Islet of Langerhans (tissue), 1 donor: ENCODE data around the gene STRAP.
A peak's percentile ranks its signal among the peaks of the same experiment; 100 is the strongest.

Source experiments
- FAIRE-seq: peaks from one replicate; lab custom pipeline; 2011; peaks lifted over from hg19 to GRCh38; lab: Jason Lieb, UNC

Gene STRAP, protein sequence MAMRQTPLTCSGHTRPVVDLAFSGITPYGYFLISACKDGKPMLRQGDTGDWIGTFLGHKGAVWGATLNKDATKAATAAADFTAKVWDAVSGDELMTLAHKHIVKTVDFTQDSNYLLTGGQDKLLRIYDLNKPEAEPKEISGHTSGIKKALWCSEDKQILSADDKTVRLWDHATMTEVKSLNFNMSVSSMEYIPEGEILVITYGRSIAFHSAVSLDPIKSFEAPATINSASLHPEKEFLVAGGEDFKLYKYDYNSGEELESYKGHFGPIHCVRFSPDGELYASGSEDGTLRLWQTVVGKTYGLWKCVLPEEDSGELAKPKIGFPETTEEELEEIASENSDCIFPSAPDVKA

DNA sequence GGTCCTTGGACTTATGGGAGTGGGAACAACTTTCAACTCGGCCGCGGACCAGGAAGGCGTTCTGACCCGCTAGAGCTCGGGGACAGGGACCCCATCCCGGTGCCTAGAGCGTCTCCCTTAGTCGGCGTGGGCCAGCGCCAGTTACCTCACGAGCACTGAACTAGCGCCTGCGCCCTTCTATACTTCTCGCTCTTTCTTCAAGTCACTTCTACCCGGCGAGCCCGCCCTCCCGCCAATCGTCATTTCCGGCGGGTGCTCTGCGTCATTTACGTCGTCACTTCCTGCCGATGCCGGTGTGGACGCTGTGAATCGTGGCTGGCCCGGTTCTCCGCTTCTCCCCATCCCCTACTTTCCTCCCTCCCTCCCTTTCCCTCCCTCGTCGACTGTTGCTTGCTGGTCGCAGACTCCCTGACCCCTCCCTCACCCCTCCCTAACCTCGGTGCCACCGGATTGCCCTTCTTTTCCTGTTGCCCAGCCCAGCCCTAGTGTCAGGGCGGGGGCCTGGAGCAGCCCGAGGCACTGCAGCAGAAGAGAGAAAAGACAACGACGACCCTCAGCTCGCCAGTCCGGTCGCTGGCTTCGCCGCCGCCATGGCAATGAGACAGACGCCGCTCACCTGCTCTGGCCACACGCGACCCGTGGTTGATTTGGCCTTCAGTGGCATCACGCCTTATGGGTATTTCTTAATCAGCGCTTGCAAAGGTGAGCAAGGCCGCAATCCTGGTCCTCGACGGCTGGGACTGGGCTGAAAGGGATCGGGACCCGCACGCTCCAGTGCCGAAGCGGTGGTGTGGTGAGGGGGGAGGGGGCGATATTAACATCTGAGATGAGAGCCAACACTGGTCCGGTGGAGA, at the start of gene STRAP:
Gene STRAP (plus strand): TSS at position 270 of the 854 bp plus-strand sequence. CDS start 321 bp downstream, at position 591.
- FAIRE-seq, result no peak

DNA sequence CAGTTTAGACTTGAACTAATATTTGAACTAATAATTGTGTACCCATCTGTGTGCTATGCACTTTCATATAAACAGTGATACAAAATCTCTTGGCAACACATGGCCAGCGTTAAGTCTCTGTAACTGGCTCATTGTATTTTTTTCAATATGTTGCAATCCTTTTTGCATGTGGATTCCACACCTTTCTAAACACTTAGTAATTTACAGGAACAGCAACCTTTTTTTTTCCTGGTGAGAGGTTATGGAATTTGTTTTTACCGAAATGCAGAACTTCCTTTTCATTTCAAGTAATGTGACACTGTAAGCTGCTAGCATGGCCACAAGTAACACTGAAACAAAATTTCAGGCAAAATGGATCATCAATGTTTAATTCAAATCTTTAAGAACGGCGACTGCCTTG, 47.6 kb upstream of the STRAP start:
- FAIRE-seq, result peak; percentile 98

DNA sequence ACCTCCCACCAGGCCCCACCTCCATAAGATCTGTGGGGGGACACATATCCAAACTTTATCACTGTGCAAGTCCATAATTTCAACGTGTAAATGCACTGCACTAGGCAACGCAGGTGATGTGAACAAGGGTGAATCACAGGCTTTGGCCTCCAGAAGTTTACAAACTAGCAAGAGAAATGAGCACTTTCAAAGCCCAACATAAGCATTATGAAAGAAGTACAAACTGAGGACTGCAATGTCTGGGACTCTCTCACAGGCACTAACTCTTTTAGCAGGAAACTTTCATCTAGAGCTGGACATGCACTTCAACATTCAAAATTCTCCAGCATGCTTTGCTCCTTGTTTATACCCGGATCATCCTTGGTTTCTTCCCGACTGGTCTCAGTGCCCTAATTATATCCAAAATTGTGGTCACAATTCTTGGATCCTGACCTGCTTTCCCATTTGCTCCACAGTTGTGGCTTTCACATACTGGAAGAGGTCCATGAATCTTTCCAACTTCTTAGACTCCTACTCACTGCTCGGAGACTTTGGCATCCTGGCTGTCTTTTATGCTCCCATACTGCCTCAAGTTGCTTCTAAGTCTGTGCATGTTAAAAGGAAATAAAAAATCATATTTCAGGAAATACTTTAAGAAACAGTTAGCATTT, 44.9 kb upstream of the STRAP start:
- FAIRE-seq, result no peak

DNA sequence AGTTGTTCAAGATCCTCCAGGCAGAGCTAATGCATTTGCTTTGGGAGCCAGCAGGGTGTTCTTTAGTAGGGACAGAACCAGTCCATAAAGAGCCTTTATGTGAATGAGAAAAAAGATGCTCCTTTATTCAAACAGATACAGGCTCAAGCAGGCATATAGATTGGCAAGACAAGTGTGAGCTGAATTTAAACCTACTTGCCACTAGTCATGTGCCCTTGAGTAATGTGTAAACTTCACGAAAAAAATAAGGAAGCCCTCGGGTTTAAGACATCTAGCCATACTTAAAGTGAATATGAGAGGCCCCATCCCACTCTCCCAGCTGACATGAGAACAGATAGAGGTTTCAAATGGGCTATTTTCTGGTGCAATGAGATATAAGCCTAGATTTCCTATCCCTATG, 43.1 kb upstream of the STRAP start:
- FAIRE-seq, result no peak

DNA sequence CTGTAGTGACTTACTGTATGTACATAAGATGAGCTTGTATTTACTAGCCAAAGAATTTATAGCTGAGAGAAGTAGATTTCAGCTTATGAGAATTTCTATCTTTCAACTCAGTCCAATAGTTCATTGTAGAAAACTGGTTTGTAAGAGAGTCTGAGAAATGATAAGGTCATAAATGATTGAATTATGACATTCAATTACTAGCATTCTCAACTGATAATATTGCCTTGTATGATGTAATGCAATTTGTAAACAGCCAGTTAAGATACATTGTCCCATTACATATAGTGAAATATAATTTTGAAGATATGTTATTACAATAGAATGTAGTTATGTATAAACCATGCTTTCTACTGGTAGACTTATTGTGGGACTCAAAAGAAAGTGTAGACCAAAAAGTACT, 42.5 kb upstream of the STRAP start:
- no peak for FAIRE-seq

DNA sequence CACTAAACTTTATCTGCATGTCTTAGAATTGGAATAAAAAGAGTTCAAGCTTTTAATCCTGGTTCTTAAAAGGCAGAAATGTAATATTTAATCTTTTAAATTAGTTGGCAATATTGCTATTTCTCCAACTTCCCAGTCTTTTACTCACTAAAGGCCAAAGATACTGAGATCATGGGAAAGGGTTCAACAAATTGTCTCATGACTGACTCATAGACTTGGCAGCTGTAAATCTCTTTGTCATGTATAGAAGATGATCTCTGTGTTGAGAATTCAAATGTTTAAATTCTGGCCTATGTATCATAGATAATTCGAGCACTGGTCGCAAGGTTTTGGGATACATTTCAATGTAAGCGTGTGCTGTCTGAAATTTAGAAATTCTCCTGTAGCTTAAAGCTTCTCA, 40.1 kb upstream of the STRAP start:
- no peak for FAIRE-seq

DNA sequence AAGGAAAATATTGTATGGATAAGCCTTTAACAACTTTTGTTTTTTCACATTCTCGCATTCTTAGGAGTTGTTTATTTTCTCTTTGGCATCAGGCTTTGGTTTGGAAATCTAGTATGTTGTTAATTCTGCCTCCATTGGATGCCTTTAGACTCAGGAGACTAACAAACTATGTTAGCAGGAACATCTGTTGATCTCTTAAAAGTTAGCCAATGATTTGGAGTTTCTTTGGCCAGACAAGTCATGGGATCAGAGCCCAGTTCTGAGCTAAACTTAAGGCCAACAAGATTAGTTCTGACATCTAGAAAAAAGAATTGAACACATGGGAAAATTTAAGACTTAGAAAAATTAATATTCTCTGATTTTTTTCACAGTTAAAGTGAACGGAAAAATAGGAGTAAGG, 35.3 kb upstream of the STRAP start:
- FAIRE-seq, result no peak

DNA sequence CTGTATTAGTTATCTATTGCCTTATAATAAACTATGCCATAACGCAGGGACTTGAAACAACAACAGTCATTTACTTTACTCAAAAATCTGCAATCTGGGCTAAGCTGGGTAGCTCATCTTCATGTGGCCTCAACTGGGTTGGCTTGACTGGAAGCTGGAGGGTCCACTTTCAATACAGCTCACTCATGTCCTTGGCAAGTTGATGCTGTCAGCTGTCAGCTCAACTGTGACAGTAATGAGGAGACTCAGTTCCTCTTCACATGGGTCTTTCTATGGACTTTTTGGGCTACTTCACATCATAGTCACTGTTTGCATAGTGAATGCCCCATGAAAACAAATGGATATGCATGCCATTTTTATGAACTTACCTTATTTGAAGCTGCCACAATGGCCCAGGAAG, 33.6 kb upstream of the STRAP start:
- FAIRE-seq, result no peak

DNA sequence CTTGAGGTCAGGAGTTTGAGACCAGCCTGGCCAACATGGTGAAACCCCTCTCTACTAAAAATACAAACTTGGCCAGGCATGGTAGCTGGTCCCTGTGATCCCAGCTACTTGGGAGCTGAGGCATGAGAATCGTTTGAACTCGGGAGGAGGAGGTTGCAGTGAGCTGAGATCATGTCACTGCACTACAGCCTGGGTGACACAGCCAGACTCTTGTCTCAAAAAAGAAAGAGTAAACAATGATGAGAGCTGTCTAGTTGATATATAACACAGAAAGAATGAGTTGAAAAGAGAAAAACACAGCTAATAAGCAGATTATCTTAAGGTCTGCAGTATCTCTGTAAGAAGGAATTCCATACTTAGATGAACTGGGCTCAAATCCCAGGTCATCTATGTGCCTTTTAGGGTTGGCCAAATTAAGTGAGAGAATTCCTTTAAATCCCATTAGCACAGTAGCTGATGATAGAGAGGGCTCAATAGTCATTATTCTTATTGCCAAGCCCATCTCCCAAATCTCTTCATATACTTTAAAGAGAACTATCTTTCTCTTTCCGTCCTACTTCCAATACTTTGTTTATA, 31.1 kb upstream of the STRAP start:
- FAIRE-seq, result no peak

DNA sequence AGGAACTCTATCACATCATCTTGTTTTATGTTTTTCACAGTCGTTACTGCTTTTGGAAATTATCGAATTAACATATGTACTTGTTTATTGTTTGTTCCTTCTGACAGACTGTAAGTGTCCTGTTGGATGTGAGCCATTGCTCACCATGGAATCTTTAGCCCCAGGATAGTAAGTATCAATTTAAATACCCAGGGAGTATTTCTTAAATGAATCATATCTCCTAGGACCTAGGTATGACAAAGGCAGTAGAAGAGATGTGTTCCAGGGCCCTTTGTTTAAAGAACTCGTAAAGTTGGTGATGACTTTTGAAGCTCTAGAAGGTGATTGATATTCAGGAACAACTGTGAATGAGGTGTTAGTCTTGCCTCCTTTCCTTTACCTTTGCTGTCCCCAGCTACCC, 30.3 kb upstream of the STRAP start:
- no peak for FAIRE-seq

DNA sequence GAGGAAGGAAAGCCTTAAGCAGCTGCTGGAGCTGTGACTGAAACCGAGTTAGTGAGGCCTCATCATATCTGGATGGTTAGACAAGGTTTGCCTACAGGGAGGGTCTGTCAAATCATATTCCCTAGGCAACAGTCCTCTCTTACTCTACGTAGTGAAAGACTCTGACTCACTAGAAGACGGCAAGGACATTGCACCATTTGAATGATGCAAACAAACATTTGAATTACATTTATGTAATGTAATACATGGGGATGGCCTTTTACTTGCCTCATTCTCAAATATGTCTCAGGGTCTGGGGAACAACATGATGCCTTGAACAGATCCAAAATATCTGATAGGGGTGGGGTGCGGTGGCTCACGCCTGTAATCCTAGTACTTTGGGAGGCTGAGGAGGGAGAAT, 29.8 kb upstream of the STRAP start:
- FAIRE-seq, result no peak

DNA sequence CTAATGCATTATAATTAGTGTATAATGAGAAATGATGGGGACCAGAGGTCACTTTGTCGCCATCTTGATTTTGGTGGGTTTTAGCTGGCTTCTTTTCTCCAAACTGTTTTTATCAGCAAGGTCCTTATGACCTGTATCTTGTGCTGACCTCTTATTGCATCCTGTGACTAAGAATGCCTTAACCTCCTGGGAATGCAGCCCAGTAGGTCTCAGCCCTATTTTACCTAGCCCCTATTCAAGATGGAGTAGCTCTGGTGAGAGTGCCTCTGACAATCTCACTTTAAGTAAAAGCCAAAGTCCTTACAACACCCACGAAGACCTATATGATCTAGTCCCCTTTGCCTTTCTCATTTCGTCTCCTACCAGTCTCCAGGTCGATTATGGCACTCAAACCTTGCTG, 28.3 kb upstream of the STRAP start:
- no peak for FAIRE-seq

DNA sequence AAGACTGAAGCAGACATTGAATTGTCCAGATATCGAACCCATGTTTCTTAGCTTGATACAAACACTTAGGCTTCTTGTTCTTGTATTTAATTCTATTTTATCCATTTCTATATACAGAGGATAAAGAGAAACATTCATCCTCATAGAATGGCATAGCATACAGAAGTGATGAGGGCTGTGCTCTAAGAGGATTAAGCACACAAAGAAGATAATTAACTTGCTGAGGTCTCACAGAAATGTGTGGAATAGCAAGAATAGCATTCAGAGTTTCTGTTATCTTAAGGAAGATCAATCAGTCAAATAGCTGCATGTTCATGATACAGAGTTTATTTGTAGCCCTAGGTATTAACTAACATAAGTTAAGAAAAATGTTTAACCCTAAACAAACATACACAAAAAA, 27.3 kb upstream of the STRAP start:
- FAIRE-seq, result no peak

DNA sequence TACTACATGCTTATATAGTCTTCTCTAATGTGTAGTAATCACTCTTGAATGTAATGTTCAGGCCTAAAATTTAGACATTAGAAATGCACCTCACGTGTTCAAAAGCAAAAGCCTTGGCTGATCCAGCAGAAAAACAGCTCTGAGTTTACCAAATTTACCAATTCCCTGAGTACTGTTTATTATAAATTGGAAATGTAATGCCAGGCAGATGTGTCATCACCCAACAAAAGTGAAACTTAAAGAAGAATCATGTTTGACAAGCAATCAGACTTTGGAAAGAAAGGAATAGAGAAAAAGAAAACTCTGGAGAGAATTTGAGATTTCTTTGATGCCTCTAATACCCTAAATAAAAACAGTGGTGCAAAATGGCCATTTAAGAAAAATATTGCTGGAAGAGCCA, 26.5 kb upstream of the STRAP start:
- FAIRE-seq, result no peak

DNA sequence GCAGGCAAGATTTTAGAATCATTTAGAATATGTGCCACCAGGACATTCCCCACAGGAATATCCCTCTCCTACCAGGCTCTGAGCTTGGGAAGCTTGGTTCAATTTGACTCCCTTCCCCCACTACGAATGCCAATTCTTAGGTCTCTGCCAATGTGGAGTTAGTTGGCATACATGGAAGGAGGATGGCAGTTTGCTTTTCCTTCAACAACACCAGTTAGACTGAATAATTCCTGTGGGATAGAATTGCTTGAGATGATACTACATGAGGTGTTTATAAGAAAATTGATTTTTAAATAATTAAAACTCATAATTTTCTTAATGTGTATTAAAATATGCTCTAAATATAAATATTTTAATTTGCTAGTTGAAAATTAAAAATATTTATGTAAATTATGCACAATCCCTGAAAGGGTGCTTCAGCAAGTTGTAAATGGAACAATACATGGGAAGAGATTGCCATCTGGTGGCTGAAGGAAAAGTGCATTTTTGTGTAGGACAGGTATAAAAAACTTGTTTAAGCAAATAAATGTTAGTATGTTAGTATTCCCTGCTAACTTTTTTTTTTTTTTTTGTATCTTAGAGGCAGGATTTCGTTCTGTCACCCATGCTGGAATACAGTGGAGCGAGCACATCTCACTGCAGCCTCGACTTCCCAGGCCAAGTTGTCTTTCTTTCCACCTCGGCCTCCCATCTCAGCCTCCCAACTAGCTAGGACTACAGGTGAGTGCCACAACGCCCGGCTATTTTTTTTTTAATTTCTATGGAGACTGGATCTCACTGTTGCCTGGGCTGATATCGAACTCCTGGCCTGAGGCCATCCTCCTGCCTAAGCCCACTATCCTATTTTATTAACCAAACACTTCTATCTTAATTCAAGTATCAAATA, 25.8 kb upstream of the STRAP start:
- peak; percentile 92 for FAIRE-seq

DNA sequence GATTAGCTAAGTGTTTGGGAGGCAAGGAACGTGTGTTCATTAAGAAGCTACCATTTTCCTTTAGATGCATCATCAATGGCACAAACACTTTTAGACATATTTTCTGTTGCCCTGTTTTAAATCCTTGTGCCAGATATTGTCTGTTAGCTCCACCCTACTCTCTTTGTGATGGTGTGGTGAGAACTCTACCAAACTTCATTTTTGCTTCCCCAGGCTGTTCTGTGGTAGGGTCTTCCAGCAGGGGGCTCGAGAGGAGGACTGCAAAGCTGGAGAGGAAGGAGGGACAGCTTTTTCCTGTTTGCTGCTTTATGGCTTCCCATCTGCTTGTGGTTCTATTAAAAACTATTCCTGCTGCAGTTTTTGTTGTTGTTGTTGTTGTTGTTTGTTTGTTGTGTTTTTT, 23.8 kb upstream of the STRAP start:
- no peak for FAIRE-seq

DNA sequence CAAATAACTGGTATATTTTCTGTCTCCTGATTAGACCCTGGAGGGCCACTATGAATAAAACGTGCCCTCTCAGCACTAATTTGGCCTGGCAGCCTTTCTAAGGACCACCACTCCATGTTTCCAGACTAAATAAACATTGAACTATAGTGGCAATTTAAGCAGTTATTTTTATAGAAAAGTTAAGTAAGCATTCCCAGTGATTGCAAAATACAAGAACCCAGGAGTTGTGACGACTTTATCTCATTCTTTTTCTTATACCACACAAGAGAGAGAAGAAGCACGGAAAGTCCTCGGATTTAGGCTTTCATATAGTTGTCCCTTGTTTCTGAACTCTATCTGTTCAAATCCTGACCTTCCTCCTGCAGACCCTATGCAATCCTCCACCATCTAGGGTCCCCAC, 23.1 kb upstream of the STRAP start:
- no peak for FAIRE-seq

DNA sequence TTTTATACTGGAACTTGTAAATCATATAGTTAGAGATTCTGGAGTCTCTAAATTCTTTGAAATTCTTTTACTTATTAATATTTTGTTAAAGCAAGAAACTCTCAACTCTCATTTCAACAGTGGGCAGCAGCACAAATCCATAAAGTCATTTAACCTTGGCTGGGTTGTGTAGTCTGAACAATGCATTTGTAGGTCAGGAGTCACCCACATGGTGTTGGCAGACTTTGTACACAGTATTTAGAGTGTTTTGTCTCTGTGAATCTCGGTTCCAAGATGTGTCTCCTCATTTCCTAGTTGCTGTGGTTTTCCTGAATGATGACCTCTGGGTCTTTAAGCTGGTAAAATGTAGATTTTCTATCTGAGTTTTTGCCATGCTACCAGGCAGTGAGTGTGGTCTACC, 20.8 kb upstream of the STRAP start:
- no peak for FAIRE-seq

DNA sequence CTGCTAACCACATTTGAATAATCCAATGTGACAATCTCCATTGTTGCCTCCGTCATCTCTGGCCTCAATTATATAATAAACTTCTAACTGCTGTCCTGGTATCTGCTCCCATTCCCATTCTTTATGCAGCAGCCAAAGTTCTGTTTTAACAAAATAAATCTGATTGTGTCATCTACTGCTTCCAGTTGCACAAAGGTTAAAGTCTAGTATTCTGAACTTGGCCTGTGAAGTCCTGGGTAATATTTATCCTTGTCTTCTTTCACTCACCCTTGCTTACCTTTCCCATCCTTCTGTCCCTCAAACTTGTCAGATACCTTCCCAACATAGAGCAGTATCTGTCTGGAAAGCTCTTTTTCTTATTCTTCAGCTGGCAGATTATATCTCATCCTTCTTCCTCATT, 19.3 kb upstream of the STRAP start:
- no peak for FAIRE-seq

DNA sequence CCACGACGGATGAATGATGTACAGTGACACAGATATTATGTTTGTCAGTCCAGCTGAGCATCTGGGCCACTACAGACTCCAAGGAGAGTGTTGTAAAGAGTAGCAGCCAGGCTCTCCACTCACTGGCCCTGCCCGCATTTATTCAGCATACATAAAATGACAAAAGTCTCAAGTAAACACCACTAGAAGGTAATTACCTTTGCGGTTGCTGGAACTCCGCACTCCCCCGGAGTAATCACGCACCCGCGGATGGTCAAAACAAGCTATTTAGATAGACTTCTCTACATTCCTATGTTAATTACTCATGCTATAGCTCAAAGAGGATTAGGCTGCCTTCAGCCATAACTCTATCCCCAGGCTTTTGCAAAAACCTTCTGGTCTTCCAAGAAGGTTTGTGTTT, 18.8 kb upstream of the STRAP start:
- no peak for FAIRE-seq

DNA sequence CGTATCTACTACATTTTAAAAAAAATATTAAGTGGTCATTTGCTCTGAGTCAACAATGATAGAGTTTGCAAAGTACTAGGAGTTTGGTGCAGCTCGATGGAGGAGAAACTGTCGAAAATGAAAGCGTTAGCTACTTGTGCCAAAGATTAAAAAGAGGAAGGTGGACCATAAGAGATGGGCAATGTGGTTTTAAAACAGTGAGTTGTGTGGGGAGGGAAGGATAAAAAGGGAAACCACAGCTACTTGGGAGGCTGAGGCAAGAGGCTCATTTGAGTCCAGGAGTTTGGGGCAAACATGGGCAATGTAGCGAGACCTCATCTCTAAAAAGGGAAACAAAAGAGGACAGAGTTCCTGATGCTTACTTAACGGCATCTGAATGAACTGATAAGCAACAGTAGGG, 18.2 kb upstream of the STRAP start:
- no peak for FAIRE-seq

DNA sequence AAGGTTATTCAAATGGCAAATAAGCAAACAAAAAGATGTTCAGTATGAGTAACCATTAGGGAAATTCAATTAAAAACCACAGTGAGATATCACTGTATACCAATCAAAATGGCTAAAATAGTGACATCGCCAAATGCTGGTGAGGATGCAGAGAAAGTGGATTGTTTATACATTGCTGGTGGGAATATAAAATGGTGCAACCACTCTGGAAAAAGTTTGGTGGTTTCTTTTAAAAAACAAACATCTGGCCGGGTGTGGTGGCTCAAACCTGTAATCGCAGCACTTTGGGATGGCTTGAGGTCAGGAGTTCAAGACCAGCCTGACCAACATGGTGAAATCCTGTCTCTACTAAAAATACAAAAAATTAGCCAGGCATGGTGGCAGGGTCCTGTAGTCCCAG, 14.0 kb upstream of the STRAP start:
- no peak for FAIRE-seq
